Fibroblast of lung (primary cell): ENCODE measurements around the gene SELL. TPM values are rescaled to one million over a fixed set of nuclear protein-coding genes. Genes with fewer than 3 reads are reported as not detected.

ENCODE experiments used
- DNase-seq, 2 donors: peaks; one replicate each; pipeline versions ENCODE4 v3.0.0 to v3.0.0-alpha.2; 2010; ENCODE audit warnings: low read depth in 2 of 2
- H2AFZ ChIP-seq: 2 replicates; pipeline ENCODE4 v1.5.1; 2012; ENCODE audit warnings: low read length, control low read depth, inconsistent platforms
- H3K27ac ChIP-seq: 2 replicates; pipeline ENCODE4 v1.5.1; 2011; ENCODE audit warnings: low read length, control low read depth; ENCODE audit not compliant: insufficient read depth
- H3K27me3 ChIP-seq: 2 replicates; pipeline ENCODE4 v1.5.1; 2011; ENCODE audit warnings: mild to moderate bottlenecking, low read length; ENCODE audit not compliant: control insufficient read depth, insufficient read depth
- H3K36me3 ChIP-seq: 2 replicates; pipeline ENCODE4 v1.5.1; 2011; ENCODE audit warnings: low read length; ENCODE audit not compliant: control insufficient read depth, insufficient read depth
- H3K4me1 ChIP-seq: 2 replicates; pipeline ENCODE4 v1.5.1; 2011; ENCODE audit warnings: low read length; ENCODE audit not compliant: control insufficient read depth, insufficient read depth; ENCODE audit errors: extremely low read depth
- H3K4me2 ChIP-seq: 2 replicates; pipeline ENCODE4 v1.5.1; 2011; ENCODE audit warnings: low read length, control low read depth; ENCODE audit not compliant: insufficient read depth; ENCODE audit errors: extremely low read depth
- H3K4me3 ChIP-seq, 4 experiments: fragments of 200-600 bp in 1 of 4; sonication (generic) in 1 of 4; replicated peaks in 1 of 4; 2 replicates each; pipeline ENCODE4 v1.5.1; 2011 to 2016; ENCODE audit warnings: low read length in 4 of 4, low read depth in 3 of 4, mild to moderate bottlenecking in 3 of 4, control low read depth in 2 of 4, inconsistent platforms in 1 of 4, mixed read lengths in 1 of 4; ENCODE audit not compliant: insufficient read depth in 1 of 4; ENCODE audit errors: control extremely low read depth in 1 of 4
- H3K79me2 ChIP-seq: 2 replicates; pipeline ENCODE4 v1.5.1; 2012; ENCODE audit warnings: mild to moderate bottlenecking, low read length, inconsistent platforms; ENCODE audit not compliant: control insufficient read depth, insufficient read depth
- H3K9ac ChIP-seq: 2 replicates; pipeline ENCODE4 v1.5.1; 2011; ENCODE audit warnings: mild to moderate bottlenecking, low read length, control low read depth; ENCODE audit not compliant: insufficient read depth
- H3K9me3 ChIP-seq: 2 replicates; pipeline ENCODE4 v1.5.1; 2012; ENCODE audit warnings: low read depth, low read length; ENCODE audit not compliant: control insufficient read depth, insufficient read depth
- H4K20me1 ChIP-seq: 2 replicates; pipeline ENCODE4 v1.5.1; 2011; ENCODE audit warnings: low read length; ENCODE audit not compliant: control insufficient read depth, insufficient read depth; ENCODE audit errors: extremely low read depth
- CTCF ChIP-seq, 2 donors: IDR thresholded peaks in 1 of 2; conservative IDR thresholded peaks in 1 of 2; 1 replicate in 1 of 2; 2 replicates in 1 of 2; pipeline ENCODE4 v1.5.1; 2011 to 2012; ENCODE audit warnings: low read length in 2 of 2, control low read depth in 1 of 2, inconsistent platforms in 1 of 2, low read depth in 1 of 2, mild to moderate bottlenecking in 1 of 2
- EZH2 ChIP-seq: IDR thresholded peaks from 2 replicates; pipeline ENCODE4 v1.5.1; 2012; ENCODE audit warnings: low read length, control low read depth, mild to moderate bottlenecking; ENCODE audit errors: missing control alignments
- polyA plus RNA-seq, 2 donors: library from polyadenylated mRNA; depleted of rRNA in 1 of 2; stranded (reverse) in 1 of 2; unstranded in 1 of 2; fragments of >200 nt; gene quantifications; 2 replicates each; pipeline ENCODE4 v1.2.1, GENCODE V29; 2011 to 2012; ENCODE audit warnings: missing spikeins in 1 of 2
- total RNA-seq: library from RNA; depleted of rRNA; stranded (reverse); fragments of >200 nt; gene quantifications from 2 replicates; pipeline ENCODE4 v1.2.1, GENCODE V29; 2014

SELL gene
- total and polyA plus RNA-seq, 2 donors (not counting 1 experiment from before 2014, with no cell fraction given) = 0.06 to 0.17 TPM

- DNase-seq = no peak
- H3K9ac ChIP-seq = no peak overlapping the region
- no peaks in the 10 kb centered on the region for H3K9me3 ChIP-seq
- no peak overlapping the region for H3K4me3 ChIP-seq
- peaks cover 2% of the 10 kb centered on the region for H3K27me3 ChIP-seq
- no peaks in the 10 kb centered on the region for H3K4me1 ChIP-seq
- TF ChIP-seq CTCF (conservative IDR thresholded peaks at IDR 0.05 in 1 of 2, IDR thresholded peaks at IDR 0.05 in 1 of 2; ENCODE audit: low read depth in 1 of 2, low read length in 2 of 2) (no peak), EZH2 (no peak)
- H4K20me1 ChIP-seq = no peaks in the 10 kb centered on the region
- no peak overlapping the region for H3K4me2 ChIP-seq
- H3K27ac ChIP-seq = no peak overlapping the region
- H3K36me3 ChIP-seq = no peaks in the 10 kb centered on the region
- H2AFZ ChIP-seq = no peak overlapping the region
- H3K79me2 ChIP-seq = no peaks in the 10 kb centered on the region
These were observed 12.4 kb downstream of the SELL start for GRCh38 chr1:169698976-169699375.

- Histone ChIP-seq H4K20me1 (no peaks in the 10 kb centered on the region), H3K27me3 (peaks cover 2% of the 10 kb centered on the region)
- TF ChIP-seq EZH2 = no peak
- no peak for TF ChIP-seq CTCF (conservative IDR thresholded peaks at IDR 0.05 in 1 of 2, IDR thresholded peaks at IDR 0.05 in 1 of 2; ENCODE audit: low read depth in 1 of 2, low read length in 2 of 2)
These were observed 13.7 kb downstream of the SELL start for GRCh38 chr1:169697755-169698154.

GRCh38 chr1:169696273-169697100 is 14.9 kb downstream of the SELL start:
- H3K27me3 ChIP-seq = no peaks in the 10 kb centered on the region
- TF ChIP-seq CTCF (conservative IDR thresholded peaks at IDR 0.05 in 1 of 2, IDR thresholded peaks at IDR 0.05 in 1 of 2; ENCODE audit: low read depth in 1 of 2, low read length in 2 of 2) = no peak
- TF ChIP-seq EZH2 = no peak

More at GRCh38 chr1:169697755-169698154, 13.7 kb downstream of the SELL start:
- no peaks in the 10 kb centered on the region for H3K36me3 ChIP-seq
- H2AFZ ChIP-seq = no peak overlapping the region
- H3K9ac ChIP-seq = no peak overlapping the region
- no peak overlapping the region for H3K4me2 ChIP-seq
- H3K4me3 ChIP-seq = no peak overlapping the region
- H3K9me3 ChIP-seq = no peaks in the 10 kb centered on the region
- H3K79me2 ChIP-seq = no peaks in the 10 kb centered on the region
- H3K27ac ChIP-seq = no peak overlapping the region
- DNase-seq = no peak
- no peaks in the 10 kb centered on the region for H3K4me1 ChIP-seq

More at GRCh38 chr1:169696273-169697100, 14.9 kb downstream of the SELL start:
- no peaks in the 10 kb centered on the region for H3K79me2 ChIP-seq
- no peak overlapping the region for H2AFZ ChIP-seq
- no peaks in the 10 kb centered on the region for H3K36me3 ChIP-seq
- no peak overlapping the region for H3K4me3 ChIP-seq
- H3K27ac ChIP-seq = no peak overlapping the region
- H3K9ac ChIP-seq = no peak overlapping the region
- H3K9me3 ChIP-seq = no peaks in the 10 kb centered on the region
- DNase-seq = no peak
- no peak overlapping the region for H3K4me2 ChIP-seq
- H4K20me1 ChIP-seq = no peaks in the 10 kb centered on the region
- no peaks in the 10 kb centered on the region for H3K4me1 ChIP-seq
